Thyroid gland (tissue), 4 donors: ENCODE results near the gene MAEA.

ENCODE experiments used
- CTCF ChIP-seq, 6 experiments: fragments of 200-600 bp in 3 of 6; fragments of 450-650 bp in 3 of 6; sonication (generic) in 3 of 6; IDR thresholded peaks; one replicate each; pipeline ENCODE4 v1.5.1; 2016 to 2019; ENCODE audit warnings: antibody characterized with exemption in 6 of 6, mild to moderate bottlenecking in 2 of 6, inconsistent platforms in 1 of 6, moderate library complexity in 1 of 6
- POLR2A ChIP-seq, 2 donors: fragments of 450-650 bp; IDR thresholded peaks; one replicate each; pipeline ENCODE4 v1.6.1; 2017; ENCODE audit warnings: antibody characterized with exemption in 2 of 2, mild to moderate bottlenecking in 2 of 2, moderate library complexity in 1 of 2

GRCh38 chr4:1348746-1349145, 59.1 kb downstream of the MAEA start:
- TF ChIP-seq CTCF (IDR thresholded peaks at IDR 0.05) (no peak), POLR2A (IDR thresholded peaks at IDR 0.05) (no peak)
